Smooth muscle cell of the umbilical artery (primary cell): Measurements from ENCODE around the gene TP53TG3. TPM values are rescaled to one million over a fixed set of nuclear protein-coding genes. Genes with fewer than 3 reads are reported as not detected.

Experiments
- total RNA-seq: library from RNA; depleted of rRNA; stranded (reverse); fragments of >200 nt; gene quantifications from 2 replicates; pipeline ENCODE4 v1.2.3, GENCODE V29; 2014

TP53TG3 gene
- total RNA-seq, result not detected in 2 replicates

GRCh38 chr16:32676065-32676464, at the start of gene TP53TG3:
TP53TG3 (minus strand) TSS chr16:32676165; CDS start chr16:32676097, 68 bp downstream.

